K562 (cell line): ENCODE results near the gene PNPO. TPM values are rescaled to one million over a fixed set of nuclear protein-coding genes. Genes with fewer than 3 reads are reported as not detected.
A peak's percentile ranks its signal among the peaks of the same experiment; 100 is the strongest.

Experiments
- CHD1 ChIP-seq: fragments of 200-600 bp; sonication (generic); IDR thresholded peaks from one replicate; pipeline ENCODE4 v1.6.1; 2012; ENCODE audit warnings: mild to moderate bottlenecking, moderate library complexity, low read length, inconsistent platforms
- CREM ChIP-seq: IDR thresholded peaks from 2 replicates; pipeline ENCODE4 v1.6.1; 2014; ENCODE audit warnings: antibody characterized with exemption, low read depth
- ELK1 ChIP-seq: sonication (generic); formaldehyde crosslinking; IDR thresholded peaks from 2 replicates; pipeline ENCODE4 v1.8.1; 2022; ENCODE audit warnings: missing genetic modification reagents
- FOXM1 ChIP-seq, 2 experiments: fragments of 450-650 bp in 1 of 2; sonication (generic) in 1 of 2; formaldehyde crosslinking in 1 of 2; IDR thresholded peaks; 2 replicates each; pipeline versions ENCODE4 v1.6.1 to v1.9.0; 2017 to 2022; ENCODE audit warnings: low read depth in 2 of 2, mild to moderate bottlenecking in 2 of 2, missing genetic modification reagents in 1 of 2, moderate library complexity in 1 of 2
- IRF9 ChIP-seq: fragments of 450-650 bp; IDR thresholded peaks from 2 replicates; pipeline ENCODE4 v1.6.1; 2016; ENCODE audit warnings: missing biosample characterization, missing genetic modification characterization
- MBD2 ChIP-seq: sonication (generic); IDR thresholded peaks from 2 replicates; pipeline ENCODE4 v1.6.1; 2016; ENCODE audit warnings: low read depth, borderline replicate concordance
- REST ChIP-seq, 2 experiments: fragments of 450-650 bp; formaldehyde crosslinking in 1 of 2; IDR thresholded peaks; 2 replicates each; pipeline versions ENCODE4 v1.4.0 to v1.6.1; 2014 to 2020; ENCODE audit warnings: mild to moderate bottlenecking in 2 of 2, borderline replicate concordance in 1 of 2, low read depth in 1 of 2
- RFX1 ChIP-seq: fragments of 450-650 bp; IDR thresholded peaks from 2 replicates; pipeline ENCODE4 v1.6.1; 2016; ENCODE audit warnings: mild to moderate bottlenecking, moderate library complexity
- TBP ChIP-seq: optimal IDR thresholded peaks from 2 replicates; pipeline ENCODE3; 2011; ENCODE audit warnings: low read depth, low read length, improper control_type of control experiment
- TSHZ1 ChIP-seq: fragments of 250-450 bp; sonication (Bioruptor Pico); IDR thresholded peaks from 2 replicates; pipeline ENCODE4 v1.4.0; 2020; ENCODE audit warnings: mild to moderate bottlenecking, moderate library complexity
- ZNF274 ChIP-seq: IDR thresholded peaks from 2 replicates; pipeline ENCODE4 v1.6.1; 2011; ENCODE audit warnings: low read depth, mild to moderate bottlenecking, low read length, moderate library complexity, borderline replicate concordance
- ZNF79 ChIP-seq: fragments of 250-450 bp; sonication (Bioruptor Pico); IDR thresholded peaks from 2 replicates; pipeline ENCODE4 v1.4.0; 2020; ENCODE audit warnings: low read depth, mild to moderate bottlenecking, moderate library complexity
- polyA plus RNA-seq, 8 experiments: library from polyadenylated mRNA; depleted of rRNA in 4 of 8; stranded (reverse) in 5 of 8; unstranded in 3 of 8; fragments of >200 nt; fragmentation: Nextera tagmentation in 2 of 8; fragmentation: Illumina TruSeq in 1 of 8; extraction: Ambion mirVana in 2 of 8; extraction: Trizol in 1 of 8; gene quantifications; 2 replicates each; pipeline versions ENCODE4 v1.2.1 to v1.2.3, GENCODE V29; 2011 to 2014; ENCODE audit warnings: inconsistent platforms in 1 of 8, missing spikeins in 1 of 8
- total RNA-seq, 7 experiments: library from RNA; depleted of rRNA in 6 of 7; stranded (reverse); fragments of >200 nt in 6 of 7; fragmentation: Illumina TruSeq in 2 of 7; extraction: Trizol in 2 of 7; gene quantifications; 2 replicates each; pipeline versions ENCODE4 v1.2.1 to v1.2.3, GENCODE V29; 2011 to 2021; ENCODE audit warnings: low replicate concordance in 1 of 7

The PNPO gene
- total and polyA plus RNA-seq, 9 of the 15 experiments (the other 6 are each of a cell fraction or from before 2014, with no cell fraction given): 16.6 to 39.0 (median 27.4) TPM

- TF ChIP-seq TSHZ1 (CRISPR knock-in tag): peak; percentile 88
- TF ChIP-seq FOXM1 (IDR thresholded peaks at IDR 0.05; ENCODE audit: low read depth): peak; percentile 35
- TF ChIP-seq FOXM1 (CRISPR knock-in tag; IDR thresholded peaks at IDR 0.05; ENCODE audit: low read depth): no peak
- TF ChIP-seq ZNF79 (CRISPR knock-in tag): no peak
- no peak for TF ChIP-seq ZNF274
- peak; percentile 37 for TF ChIP-seq CHD1
- TF ChIP-seq MBD2: no peak
- no peak for TF ChIP-seq TBP
- TF ChIP-seq ELK1 (CRISPR knock-in tag): no peak
- TF ChIP-seq IRF9: no peak
- peak; percentile 36; the same call in 1 of the 2 replicates for TF ChIP-seq CREM
- no peak for TF ChIP-seq REST (IDR thresholded peaks at IDR 0.05; ENCODE audit: borderline replicate concordance)
- TF ChIP-seq REST (CRISPR knock-in tag; IDR thresholded peaks at IDR 0.05; ENCODE audit: low read depth): no peak
- TF ChIP-seq RFX1: no peak
Measured at GRCh38 chr17:47982091-47982617, 40.8 kb downstream of the PNPO start (continued).
